GM23338 (cell line): Measurements from ENCODE around the gene SLC48A1.

Experiments
- CREB1 ChIP-seq: fragments of 250-450 bp; sonication (Bioruptor Pico); IDR thresholded peaks from 2 replicates; pipeline ENCODE4 v1.5.0; 2020; ENCODE audit warnings: low read depth, mild to moderate bottlenecking, moderate library complexity
- CTCF ChIP-seq, 2 experiments: fragments of 200-600 bp in 1 of 2; sonication (generic) in 1 of 2; conservative IDR thresholded peaks; 2 replicates each; pipeline versions ENCODE4 v1.5.1 to v1.6.1; 2016 to 2017; ENCODE audit warnings: antibody characterized with exemption in 2 of 2, low read depth in 2 of 2, mild to moderate bottlenecking in 2 of 2, moderate library complexity in 1 of 2
- ETS1 ChIP-seq: IDR thresholded peaks from 2 replicates; pipeline ENCODE4 v1.6.1; 2016; ENCODE audit warnings: antibody characterized with exemption
- EZH2 ChIP-seq: fragments of 200-600 bp; sonication (generic); IDR thresholded peaks from one replicate; pipeline ENCODE4 v1.8.0; 2017; ENCODE audit warnings: antibody characterized with exemption, mild to moderate bottlenecking, low read depth; ENCODE audit not compliant: unreplicated experiment
- EZH2phosphoT487 ChIP-seq: fragments of 200-600 bp; sonication (generic); IDR thresholded peaks from one replicate; pipeline ENCODE4 v1.8.1; 2018; ENCODE audit warnings: antibody characterized with exemption; ENCODE audit not compliant: unreplicated experiment
- JUNB ChIP-seq: IDR thresholded peaks from one replicate; pipeline ENCODE4 v1.6.1; 2016; ENCODE audit warnings: antibody characterized with exemption; ENCODE audit not compliant: unreplicated experiment
- NANOG ChIP-seq: IDR thresholded peaks from 2 replicates; pipeline ENCODE4 v1.6.1; 2016; ENCODE audit warnings: antibody characterized with exemption, borderline replicate concordance
- POLR2AphosphoS5 ChIP-seq: IDR thresholded peaks from 2 replicates; pipeline ENCODE4 v1.6.1; 2016; ENCODE audit warnings: antibody characterized with exemption, low read depth
- REST ChIP-seq: IDR thresholded peaks from one replicate; pipeline ENCODE4 v1.6.1; 2018; ENCODE audit warnings: antibody characterized with exemption; ENCODE audit not compliant: unreplicated experiment
- STAT1 ChIP-seq: IDR thresholded peaks from one replicate; pipeline ENCODE4 v1.6.1; 2016; ENCODE audit warnings: antibody characterized with exemption; ENCODE audit not compliant: unreplicated experiment
- ZNF114 ChIP-seq: fragments of 250-450 bp; sonication (Bioruptor Pico); IDR thresholded peaks from 2 replicates; pipeline ENCODE4 v1.5.0; 2020; ENCODE audit warnings: mild to moderate bottlenecking, moderate library complexity
- ZNF331 ChIP-seq: fragments of 250-450 bp; sonication (Bioruptor Pico); IDR thresholded peaks from 2 replicates; pipeline ENCODE4 v1.5.0; 2020; ENCODE audit warnings: low read depth, mild to moderate bottlenecking, moderate library complexity
- ZNF462 ChIP-seq: fragments of 250-450 bp; sonication (Bioruptor Pico); IDR thresholded peaks from 2 replicates; pipeline ENCODE4 v1.5.0; 2020; ENCODE audit warnings: mild to moderate bottlenecking, moderate library complexity

- TF ChIP-seq EZH2phosphoT487 (no peak), REST (no peak), CREB1 (CRISPR knock-in tag) (no peak), CTCF (conservative IDR thresholded peaks at IDR 0.05; ENCODE audit: low read depth in 2 of 2) (no peak), ZNF114 (CRISPR knock-in tag) (no peak), EZH2 (no peak), POLR2AphosphoS5 (no peak), ZNF331 (CRISPR knock-in tag) (no peak), JUNB (no peak), ETS1 (no peak), ZNF462 (CRISPR knock-in tag) (no peak), NANOG (no peak), STAT1 (no peak)
Measured at GRCh38 chr12:47798382-47798948, 25.4 kb downstream of the SLC48A1 start.
